ENCODE measurements around the gene TMEM273. TPM values are rescaled to one million over a fixed set of nuclear protein-coding genes. Genes with fewer than 3 reads are reported as not detected.

The TMEM273 gene
- total and polyA plus RNA-seq, 10 of the 15 experiments (the other 5 are each of a cell fraction or from before 2014, with no cell fraction given) = 10.3 to 46.3 (median 26.4) TPM

GRCh38 chr10:49135575-49136313, 52.4 kb downstream of the TMEM273 start:
- no peak for FAIRE-seq
- no peaks in the 10 kb centered on the region for H3K36me3 ChIP-seq (ENCODE audit: control insufficient read depth in 2 of 2, insufficient read depth in 2 of 2, low read length in 1 of 2)
- in situ Hi-C loops (cut with MboI) = no loop called here
- ChIA-PET CTCF (interaction anchor here (0.8 to 1.9 kb wide), 5 partner anchors 11 to 232 kb away, joined by 3 to 5 read pairs (median 3); no protein-coding TSS in a partner anchor), RAD21 (ENCODE audit: unreplicated experiment) (interaction anchor here (1.0 to 2.5 kb wide), 2 partner anchors 12 to 37 kb away, joined by 3 to 8 read pairs; no protein-coding TSS in a partner anchor), SMC1A (ENCODE audit: uncharacterized antibody, unreplicated experiment) (interaction anchor here (0.9 to 1.3 kb wide), 4 partner anchors 13 to 333 kb away, joined by 3 to 4 read pairs (median 3); no protein-coding TSS in a partner anchor), POLR2A (interaction anchor here (0.6 kb wide), 1 partner anchor 427 kb away, joined by 3 read pairs; no protein-coding TSS in a partner anchor)
- TF ChIP-seq BHLHE40 (IDR thresholded peaks at IDR 0.05; ENCODE audit: borderline replicate concordance in 1 of 2, low read depth in 2 of 2, low read length in 1 of 2) = peak; percentile 36 to 54; a peak in 1 of 4 replicates
- no peak for TF ChIP-seq NFYB (IDR thresholded peaks at IDR 0.05; ENCODE audit: insufficient read depth, low read depth, low read length)
- no peak for TF ChIP-seq ZBTB33 (IDR thresholded peaks at IDR 0.05)
- TF ChIP-seq IKZF2 (IDR thresholded peaks at IDR 0.05) = peak; percentile 10 to 40; a peak in 1 of 4 replicates
- TF ChIP-seq ZZZ3 (IDR thresholded peaks at IDR 0.05; ENCODE audit: control insufficient read depth, insufficient read length, low read depth) = no peak
- TF ChIP-seq ATF2 (IDR thresholded peaks at IDR 0.05; ENCODE audit: low read length) = peak; percentile 36; the same call in 1 of the 2 replicates
- TF ChIP-seq ATF7 (IDR thresholded peaks at IDR 0.05; ENCODE audit: low read depth) = peak; percentile 92
- peak; percentile 65 for TF ChIP-seq IKZF1 (conservative IDR thresholded peaks at IDR 0.05)
- H3K27ac ChIP-seq (ENCODE audit: control insufficient read depth, insufficient read depth) = no peak overlapping the region
- H3K4me2 ChIP-seq (ENCODE audit: control insufficient read depth, insufficient read depth) = no peak overlapping the region
- H3K27me3 ChIP-seq (replicated peaks in 1 of 2; ENCODE audit: control insufficient read depth in 2 of 2, insufficient read depth in 2 of 2, low read length in 1 of 2) = no peaks in the 10 kb centered on the region
- H3K9me3 ChIP-seq (replicated peaks; ENCODE audit: control insufficient read depth, insufficient read depth, low read length) = no peaks in the 10 kb centered on the region
- no TSS peak for BruUV-seq (replicated peaks)
- no peak overlapping the region for H2AFZ ChIP-seq (ENCODE audit: control insufficient read depth, low read depth, low read length)
- no peak overlapping the region for H3K4me3 ChIP-seq
- H3K9ac ChIP-seq (ENCODE audit: control insufficient read depth, insufficient read depth, low read length) = no peak overlapping the region
- intact Hi-C loops (cut with micrococcal nuclease; ENCODE audit: unreplicated experiment) = no loop called here
- no peak for DNase-seq (ENCODE audit: low read depth, low spot score)
- no peaks in the 10 kb centered on the region for H3K79me2 ChIP-seq (ENCODE audit: control insufficient read depth, insufficient read depth, low read length)
- ATAC-seq = peak; percentile 81
- no peaks in the 10 kb centered on the region for H3K4me1 ChIP-seq (ENCODE audit: control insufficient read depth, insufficient read depth, low read length)
- WGBS (ENCODE audit: insufficient coverage, insufficient replicate concordance, low lambda C conversion rate, missing lambda C conversion rate) = 5% methylated on average over 9 of the region's 9 CpGs
- H4K20me1 ChIP-seq (ENCODE audit: control insufficient read depth, insufficient read depth) = no peaks in the 10 kb centered on the region

Data from GM12878 (cell line).